ENCODE results near the gene WWTR1.
A peak's percentile ranks its signal among the peaks of the same experiment; 100 is the strongest.

The WWTR1 gene

GRCh38 chr3:149657926-149658743 is at the start of gene WWTR1:
TSS of gene WWTR1 (minus strand) at chr3:149658025. CDS start at chr3:149657306, 719 bp downstream.
- DNase-seq (ENCODE audit: low read depth), result peak; percentile 94

- DNase-seq (ENCODE audit: low read depth), result peak; percentile 81
Observed at GRCh38 chr3:149706905-149707304, 49.1 kb upstream of the WWTR1 start.

- DNase-seq (ENCODE audit: low read depth), result no peak
Observed at GRCh38 chr3:149705416-149705815, 47.6 kb upstream of the WWTR1 start.

DNA sequence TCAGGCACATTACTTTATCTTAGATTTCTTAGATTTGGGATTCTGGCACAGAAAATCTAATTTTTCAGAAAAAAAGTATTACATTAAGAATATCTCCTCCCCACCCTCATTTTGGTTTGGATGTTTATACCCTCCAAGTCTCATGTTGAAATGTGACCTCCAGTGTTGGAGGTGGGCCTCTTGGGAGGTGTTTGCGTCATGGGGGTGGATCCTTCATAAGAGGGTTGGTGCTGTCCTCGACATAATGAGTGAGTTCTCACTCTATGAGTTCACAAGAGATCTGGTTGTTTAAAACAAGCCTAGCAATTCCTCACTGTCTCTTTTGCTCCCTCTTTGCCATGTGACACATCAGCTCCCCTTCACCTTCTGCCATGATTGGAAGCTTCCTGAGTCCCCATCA is 45.6 kb upstream of the WWTR1 start:
- DNase-seq (ENCODE audit: low read depth), result peak; percentile 85

DNA sequence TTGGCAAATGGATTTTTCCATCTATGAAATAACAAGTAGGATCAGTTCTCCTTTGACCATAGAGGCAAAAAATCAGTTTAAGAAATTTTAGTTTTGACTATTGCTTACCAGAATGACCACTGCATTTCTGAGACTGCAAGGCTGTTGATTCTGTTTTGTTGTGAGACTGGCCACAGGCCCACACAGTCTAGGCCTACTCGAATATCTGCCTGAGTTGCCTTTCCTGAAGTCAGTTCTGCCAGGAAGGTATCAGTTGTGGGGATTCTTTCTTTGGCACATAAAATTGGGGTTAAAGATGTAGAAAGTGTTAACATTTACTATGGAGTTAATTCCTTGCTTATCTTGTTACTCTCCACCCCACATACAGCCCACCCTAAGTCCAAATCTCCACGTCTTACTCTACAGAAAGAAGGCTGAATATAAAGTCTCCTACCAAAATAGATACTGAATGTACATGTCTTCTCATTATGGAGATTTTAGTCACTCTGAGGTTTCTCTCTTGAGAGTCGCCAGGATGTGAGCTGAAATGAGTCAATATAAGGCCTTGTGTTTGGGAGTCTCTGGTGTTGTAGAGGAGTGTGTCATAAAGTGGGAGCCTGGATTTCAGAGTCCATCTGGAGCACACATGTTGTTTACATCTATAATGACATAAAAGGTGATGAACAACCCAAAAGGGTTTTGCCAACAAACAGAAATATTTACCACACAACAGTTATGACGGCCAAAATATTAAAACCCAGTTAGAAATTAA is 45.0 kb upstream of the WWTR1 start:
- DNase-seq (ENCODE audit: low read depth), result peak; percentile 91

DNA sequence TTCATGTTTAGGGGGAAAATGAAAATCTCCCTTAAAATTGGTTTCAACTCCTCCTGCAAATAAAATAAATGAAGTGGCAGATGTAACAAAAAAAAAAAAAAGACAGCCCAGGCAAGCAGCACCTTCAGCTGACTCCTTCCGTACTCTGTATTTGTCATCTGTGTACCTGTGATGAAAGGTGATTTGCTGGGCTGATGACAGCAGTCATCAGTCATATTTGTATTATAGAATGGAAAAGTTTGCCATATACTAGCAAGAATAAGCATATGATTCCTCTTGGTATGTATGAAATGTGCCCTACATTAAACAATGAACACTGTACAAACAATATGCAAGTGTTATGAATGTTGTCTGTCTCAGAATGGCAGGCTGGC is 44.1 kb upstream of the WWTR1 start:
- DNase-seq (ENCODE audit: low read depth), result no peak

GRCh38 chr3:149701206-149701976 is 43.6 kb upstream of the WWTR1 start:
- no peak for DNase-seq (ENCODE audit: low read depth)

DNA sequence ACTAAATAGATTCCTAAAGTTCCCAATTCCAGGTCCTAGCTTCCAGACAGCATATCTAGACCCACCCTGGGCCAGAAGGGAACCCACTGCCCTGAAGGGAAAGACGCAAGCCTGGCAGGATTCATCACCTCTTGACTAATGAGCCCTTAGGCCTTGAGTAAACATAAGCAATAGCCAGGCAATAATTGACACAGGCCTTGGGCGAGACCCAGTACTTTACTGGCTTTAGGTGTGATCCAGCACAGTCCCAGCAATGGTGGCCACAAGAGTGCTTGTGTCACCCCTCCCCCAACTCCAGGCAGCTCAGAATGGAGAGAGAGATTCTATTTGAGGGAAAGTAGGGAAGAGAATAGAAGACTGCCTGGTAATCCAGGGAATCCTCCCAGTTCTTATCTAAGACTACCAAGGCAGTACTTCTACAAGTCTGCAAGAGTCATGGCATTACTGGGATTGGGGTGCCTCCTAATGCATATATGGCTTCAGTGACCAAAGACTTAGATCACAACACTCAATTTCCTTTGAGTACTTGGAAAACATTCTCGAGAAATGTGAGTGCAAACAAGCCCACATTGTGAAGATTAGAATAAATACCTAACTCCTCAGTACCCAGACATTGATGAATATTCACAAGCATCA is 30.4 kb upstream of the WWTR1 start:
- DNase-seq (ENCODE audit: low read depth), result no peak

DNA sequence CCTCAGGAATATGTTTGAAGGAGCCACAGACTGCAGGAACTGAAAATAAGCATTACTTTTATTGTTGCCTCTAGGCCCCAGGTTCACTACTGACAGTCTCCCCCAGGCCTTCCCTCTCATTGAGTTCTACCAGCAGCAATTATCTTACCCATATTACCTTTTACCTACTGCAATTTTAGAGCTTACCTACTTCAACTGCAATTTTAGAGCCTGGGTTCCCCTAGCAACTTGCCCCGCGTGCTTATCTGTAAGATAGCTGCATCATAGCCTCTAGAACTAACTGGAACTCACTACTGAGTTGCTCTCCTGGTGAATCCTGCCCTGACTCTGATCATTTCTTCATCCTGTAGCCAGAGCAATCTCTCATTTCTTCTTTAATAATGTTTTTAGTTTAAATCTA is 29.2 kb upstream of the WWTR1 start:
- DNase-seq (ENCODE audit: low read depth), result no peak

DNA sequence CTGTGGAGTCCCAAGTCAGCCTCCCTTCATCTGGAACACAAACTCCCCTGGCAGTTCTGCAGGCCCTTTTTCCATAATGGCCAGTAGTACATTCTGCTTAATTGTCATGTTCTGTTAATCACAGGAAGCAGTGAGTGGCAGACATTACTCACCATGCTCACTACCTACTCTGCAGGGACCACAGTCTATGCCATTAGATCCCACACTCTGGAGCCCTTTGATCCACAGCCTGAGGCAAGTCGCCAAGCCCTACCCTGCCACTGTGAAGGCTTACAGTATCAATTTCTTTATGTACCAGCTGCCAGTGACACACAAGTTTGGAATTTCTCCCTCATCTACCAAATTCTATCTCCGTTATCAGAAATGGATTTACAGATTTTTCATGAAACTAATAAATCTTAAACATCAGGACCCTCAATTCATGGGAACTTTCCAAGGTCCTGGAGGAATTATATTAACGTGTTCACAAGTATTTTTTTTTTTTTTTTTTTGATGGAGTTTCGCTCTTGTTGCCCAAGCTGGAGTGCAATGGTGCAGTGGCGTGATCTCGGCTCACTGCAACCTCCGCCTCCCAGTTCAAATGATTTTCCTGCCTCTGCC is 20.6 kb upstream of the WWTR1 start:
- no peak for DNase-seq (ENCODE audit: low read depth)

- DNase-seq (ENCODE audit: low read depth), result no peak
Observed at GRCh38 chr3:149673393-149673792, 15.6 kb upstream of the WWTR1 start.

DNA sequence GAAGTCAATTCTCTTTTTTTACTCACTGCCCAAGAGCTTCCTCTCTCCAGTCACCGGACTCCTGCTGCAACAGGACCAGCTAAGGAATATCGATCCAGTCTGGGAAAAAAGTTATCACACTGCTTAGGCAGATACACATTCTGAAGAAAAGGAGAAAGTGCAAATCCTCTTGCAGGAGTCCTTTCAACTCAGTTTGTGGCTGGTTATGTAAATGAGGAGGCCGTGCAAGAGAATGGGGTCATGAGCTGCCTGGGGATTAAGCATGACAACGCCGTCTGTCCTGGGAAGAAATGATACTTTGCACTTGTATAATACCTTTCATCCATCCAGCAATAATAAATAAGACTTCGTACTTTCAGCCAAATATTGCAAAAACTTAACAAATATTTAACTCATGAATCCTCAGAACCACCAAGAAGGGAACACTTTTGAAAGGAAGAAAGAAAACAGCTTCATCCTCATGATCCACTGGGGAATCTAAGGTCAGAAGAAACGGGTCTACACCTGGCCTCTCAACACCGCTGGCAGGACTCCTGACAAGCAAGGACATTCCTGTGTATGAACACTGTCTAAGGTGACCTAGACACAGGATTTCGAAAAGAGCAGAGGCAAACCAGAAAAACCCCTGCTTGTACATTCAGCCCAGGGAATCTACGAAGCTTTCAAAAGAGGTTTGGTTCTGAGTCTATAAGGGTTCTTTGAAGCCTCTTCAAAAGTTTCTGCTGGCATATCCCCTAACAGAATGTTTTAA is 13.1 kb upstream of the WWTR1 start:
- peak; percentile 7 for DNase-seq (ENCODE audit: low read depth)

- DNase-seq (ENCODE audit: low read depth), result no peak
Observed at GRCh38 chr3:149667576-149667975, 9.8 kb upstream of the WWTR1 start.

- DNase-seq (ENCODE audit: low read depth), result no peak
Observed at GRCh38 chr3:149663966-149664365, 6.1 kb upstream of the WWTR1 start.

- DNase-seq (ENCODE audit: low read depth), result no peak
Observed at GRCh38 chr3:149662240-149662887, 4.5 kb upstream of the WWTR1 start.

DNA sequence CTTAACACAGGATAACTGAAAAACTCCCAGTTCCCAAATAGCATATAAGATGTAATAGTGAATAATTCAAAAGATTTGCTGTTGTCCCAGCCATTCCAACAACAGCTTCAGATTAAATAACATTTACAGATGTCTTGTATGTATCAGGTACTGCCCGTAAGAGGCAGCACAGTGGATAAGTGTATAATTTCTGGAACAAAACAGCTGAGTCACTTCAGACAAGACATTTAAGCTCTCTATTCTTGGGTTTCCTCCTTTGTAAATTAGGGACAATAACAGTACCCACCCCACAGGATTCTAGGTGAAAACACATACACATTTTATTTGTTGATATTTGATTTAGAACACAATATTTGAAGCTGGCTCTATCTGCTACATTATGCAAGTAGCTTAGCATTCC is 2.6 kb upstream of the WWTR1 start:
- DNase-seq (ENCODE audit: low read depth), result no peak

DNA sequence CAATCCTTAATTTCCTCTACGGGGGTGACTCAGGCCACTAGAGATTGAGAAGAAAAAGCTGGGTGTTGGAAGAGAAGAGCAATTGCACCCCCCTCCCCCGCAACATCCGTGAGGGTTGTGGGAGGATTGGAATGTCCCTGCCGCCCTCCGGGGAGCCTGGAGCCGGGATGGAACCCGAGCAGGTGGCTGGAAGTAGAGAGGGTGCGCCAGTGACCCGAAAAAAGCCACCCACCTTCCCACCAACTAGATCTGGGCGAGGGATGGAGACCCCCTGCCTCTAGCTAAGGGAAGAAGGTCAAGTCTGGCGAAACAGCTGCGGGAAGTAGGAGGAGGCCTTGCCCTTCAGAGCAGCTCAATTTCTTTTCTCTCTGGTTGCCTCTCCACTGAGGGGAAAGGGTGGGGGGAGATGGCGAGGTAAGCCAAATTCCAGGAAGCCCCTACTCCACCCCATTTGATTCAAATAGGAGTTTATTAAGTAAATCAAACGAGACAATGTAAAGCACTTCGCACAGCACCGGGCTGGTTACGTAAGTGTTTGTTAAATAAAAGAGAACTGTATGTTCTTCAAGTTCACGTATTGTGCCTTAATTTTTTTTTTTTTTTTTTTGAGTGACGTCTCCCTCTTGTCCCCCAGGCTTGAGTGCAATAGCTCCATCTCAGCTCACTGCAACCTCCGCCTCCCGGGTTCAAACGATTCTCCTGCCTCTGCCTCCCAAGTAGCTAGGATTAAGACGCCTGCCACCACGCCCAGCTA is 1.1 kb upstream of the WWTR1 start:
- no peak for DNase-seq (ENCODE audit: low read depth)

DNA sequence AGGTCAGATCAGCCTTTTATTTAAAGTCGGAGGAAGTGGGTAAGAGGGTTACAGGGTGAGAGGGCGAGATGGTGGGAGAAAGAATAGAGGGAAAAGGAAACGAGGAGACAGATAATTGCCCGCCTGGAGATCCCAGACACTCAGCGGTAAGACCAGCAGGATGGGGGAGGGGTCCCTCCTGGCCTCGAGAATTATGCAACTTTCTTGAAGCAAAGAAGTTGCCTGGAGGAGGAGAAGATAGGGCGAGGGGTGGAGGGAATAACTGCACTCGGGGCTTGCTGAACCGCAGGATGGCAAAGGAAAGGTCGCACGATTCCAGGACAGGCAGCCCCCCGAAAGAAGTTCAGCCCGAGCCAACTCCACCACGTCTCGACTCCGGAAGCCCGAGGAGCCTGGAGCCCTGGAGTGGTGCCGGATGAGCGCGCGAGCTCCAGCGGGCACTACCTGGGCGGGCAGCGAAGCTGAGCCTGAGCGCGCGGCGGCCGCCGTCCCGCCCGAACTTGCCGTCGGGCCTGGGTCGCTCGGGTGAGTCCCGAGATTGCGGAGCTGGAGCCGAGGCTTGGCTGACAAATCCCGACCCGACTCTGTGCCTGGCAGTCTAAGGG is 402 bp downstream of the WWTR1 start:
- DNase-seq (ENCODE audit: low read depth), result peak; percentile 51

DNA sequence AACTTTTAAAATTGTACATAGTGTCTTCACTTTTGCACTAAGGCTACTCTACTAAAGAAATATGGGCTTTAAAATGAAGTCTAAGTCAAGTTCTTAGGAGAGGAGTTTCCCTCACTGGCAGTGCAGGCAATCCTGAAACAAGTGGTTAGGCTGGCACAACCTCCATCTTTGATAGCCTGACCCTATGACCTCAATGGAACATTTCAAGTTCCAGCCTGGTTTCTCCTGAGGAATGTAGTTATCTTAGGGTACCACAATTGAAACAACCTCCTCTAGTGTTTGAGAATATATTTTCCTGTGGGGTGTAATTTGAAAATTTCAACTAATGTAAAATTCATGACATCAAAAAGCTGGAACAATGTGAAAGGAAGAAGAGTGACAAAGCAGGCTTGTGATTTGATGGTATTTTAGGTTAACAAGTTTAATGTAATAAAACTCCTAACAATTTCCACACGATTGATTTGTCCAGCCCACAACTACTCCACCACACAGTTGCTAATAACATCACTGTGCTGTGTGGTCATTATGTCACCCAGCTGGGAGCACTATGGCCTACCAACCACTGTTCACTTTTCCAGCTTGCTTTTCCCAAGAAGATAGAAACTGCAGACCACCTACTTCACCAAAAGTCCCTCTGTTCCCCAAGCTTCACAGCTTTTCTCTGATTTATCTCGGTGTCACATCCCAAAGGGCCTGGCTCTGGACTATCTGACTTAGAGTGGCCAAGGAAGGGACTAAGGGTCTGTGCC is 1.8 kb downstream of the WWTR1 start:
- DNase-seq (ENCODE audit: low read depth), result peak; percentile 17

Measured in fibroblast of gingiva (primary cell).